Skin epidermis (tissue), 12 donors: ENCODE measurements around the gene TNP2.
"Not testable (repeated sequence)": the region's sequence is repeated elsewhere in the genome, so short reads cannot be mapped to it uniquely, and the experiment has no call there.

ENCODE experiments used
- H3K27ac ChIP-seq, 21 experiments: fragments of 200-600 bp; sonication (generic) in 11 of 21; one replicate each; pipeline ENCODE4 v1.5.0; 2020; ENCODE audit warnings: mild to moderate bottlenecking in 3 of 21, inconsistent platforms in 2 of 21, moderate library complexity in 2 of 21
- H3K4me3 ChIP-seq, 7 experiments: fragments of 200-600 bp; sonication (generic) in 2 of 7; one replicate each; pipeline ENCODE4 v1.5.0; 2020; ENCODE audit warnings: inconsistent platforms in 2 of 7, mild to moderate bottlenecking in 2 of 7, moderate library complexity in 1 of 7

The TNP2 gene

DNA sequence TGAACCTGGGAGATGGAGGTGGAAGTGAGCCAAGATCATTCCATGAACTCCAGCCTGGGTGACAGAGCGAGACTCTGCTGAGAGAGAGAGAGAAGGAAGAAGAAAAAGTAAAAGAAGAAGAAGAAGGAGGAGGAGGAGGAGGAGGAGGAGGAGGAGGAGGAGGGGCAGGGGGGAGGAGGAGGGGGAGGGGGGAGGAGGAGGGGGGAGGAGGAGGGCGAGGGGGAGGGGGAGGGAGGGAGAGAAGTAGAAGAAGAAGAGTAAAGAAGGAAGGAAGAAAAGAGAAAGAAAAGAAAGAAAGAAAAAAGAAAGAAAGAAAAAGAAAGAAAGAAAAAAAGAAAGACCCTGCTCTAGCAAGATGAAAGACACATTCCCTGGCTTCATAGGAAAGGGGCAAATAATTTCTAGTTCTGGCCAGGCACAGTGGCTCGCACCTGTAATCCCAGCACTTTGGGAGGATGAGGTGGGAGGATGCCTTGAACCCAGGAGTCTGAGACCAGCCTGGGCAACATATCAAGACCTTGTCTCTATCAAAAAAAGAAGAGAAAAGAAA is 36.7 kb downstream of the TNP2 start:
- Histone ChIP-seq H3K27ac (peak overlapping the region in 15 of 21 experiments; percentile 45 to 91 (median 71)), H3K4me3 (no peak overlapping the region)

DNA sequence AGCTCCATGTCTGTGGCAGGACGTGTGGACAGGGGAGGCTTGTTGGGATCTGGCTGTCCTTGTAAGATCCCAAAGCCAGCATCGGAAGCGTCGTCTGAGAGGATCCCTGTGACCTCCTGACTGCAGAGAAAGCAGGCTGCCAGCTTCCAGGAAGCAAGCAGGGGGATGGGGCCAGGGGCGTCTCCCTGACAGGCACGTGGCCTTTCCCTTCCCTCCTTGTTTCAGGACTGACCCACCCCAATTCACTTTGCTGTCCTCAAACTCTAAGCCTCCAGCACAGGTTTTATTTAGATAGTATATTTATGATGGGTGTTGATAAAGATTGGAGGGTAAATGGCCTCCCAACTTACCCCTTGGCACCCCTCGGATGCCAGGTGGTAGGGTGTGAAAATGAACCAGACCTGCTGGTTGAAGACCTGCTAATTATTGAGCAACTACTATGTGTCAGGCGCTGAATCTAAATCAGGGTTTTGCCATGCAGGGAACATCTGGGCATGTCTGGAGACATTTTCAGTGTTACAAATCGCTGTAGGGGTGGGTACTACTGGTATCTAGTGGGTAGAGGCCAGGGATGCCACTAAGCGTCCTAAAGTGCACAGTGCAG is 37.7 kb downstream of the TNP2 start:
- Histone ChIP-seq H3K27ac (peak overlapping the region in 3 of 21 experiments; percentile 0 to 48 (median 45)), H3K4me3 (no peak overlapping the region)

DNA sequence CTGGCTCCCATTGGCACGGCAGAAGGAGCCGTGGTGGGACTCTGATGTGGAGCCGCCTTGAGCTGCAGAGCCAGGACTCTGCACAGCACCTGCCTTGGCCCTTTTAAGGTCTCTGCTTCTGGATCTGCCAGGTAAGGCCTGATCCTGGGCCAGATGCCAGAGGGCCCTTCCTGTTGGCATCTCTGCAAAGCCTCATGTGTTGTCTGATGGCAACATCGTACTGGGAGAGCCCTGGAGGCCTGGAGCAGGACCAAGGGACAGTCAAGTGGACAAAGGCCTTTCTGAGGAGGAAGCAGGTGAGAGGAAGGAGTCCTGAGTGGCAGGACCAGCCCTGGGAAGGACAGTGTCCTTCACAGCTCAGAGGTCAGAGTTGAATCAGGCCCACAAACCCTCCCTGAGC is 39.2 kb downstream of the TNP2 start:
- Histone ChIP-seq H3K4me3 (no peak overlapping the region), H3K27ac (peak overlapping the region in 1 of 21 experiments; percentile 1)

DNA sequence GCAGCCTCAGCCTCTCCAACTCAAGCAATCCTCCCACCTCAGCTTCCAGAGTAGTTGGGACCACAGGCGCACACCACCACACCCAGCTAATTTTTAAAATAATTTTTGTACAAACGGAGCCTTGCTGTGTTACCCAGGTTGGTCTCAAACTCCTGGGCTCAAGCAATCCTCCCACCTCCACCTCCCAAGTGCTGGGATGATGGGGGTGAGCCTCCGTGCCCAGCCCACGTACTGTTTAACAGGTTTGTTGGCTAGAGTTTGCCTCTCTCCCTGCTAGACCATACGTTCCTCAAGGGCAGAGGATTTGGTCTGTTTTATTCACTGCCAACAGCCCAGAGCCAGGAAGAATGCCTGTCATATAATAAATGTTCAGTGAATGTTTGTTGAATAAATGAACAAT is 39.7 kb downstream of the TNP2 start:
- no peak overlapping the region for H3K27ac ChIP-seq
- no peak overlapping the region for H3K4me3 ChIP-seq

DNA sequence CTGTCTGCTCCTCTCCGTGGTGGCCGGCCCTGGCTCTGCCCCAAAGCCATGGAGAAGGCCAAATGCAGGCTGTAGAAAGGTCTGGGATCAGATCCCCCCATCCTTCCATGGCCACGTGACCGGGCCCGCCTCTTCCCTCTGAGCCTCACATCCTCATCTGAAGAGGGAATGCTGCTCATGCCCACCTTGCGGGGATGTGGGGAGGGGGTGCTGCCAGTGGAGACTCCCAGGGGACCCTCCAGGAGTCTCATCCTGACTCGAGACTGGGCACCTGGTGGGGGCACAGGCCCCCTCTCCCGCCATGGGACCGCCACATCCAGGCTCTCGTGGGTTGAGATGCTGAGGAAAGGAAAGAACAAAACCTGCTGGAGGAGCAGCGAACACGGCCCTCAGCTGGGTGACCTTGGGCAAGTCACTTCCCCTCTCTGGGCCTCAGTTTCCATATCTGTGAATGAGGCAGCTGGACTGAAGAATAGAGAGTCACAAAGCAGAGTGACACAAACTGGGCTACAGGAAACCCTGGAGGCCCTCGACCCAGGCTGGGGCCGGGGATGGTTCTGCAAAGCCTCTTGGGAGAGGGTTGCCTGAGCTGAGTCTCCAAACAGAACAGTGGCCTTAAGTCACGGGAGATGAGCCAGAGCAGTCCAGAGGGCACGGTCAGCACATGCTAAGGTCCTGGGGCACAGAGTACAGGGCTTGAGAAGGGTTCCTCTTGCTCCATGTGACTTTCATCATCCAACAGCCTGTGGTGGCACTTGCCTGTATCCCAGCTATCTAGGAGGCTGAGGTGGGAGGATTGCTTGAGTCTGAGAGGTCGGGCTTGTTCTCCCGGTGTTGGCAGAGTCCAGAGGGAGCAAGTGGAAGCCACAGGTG is 43.2 kb downstream of the TNP2 start:
- Histone ChIP-seq H3K27ac (peak overlapping the region in 11 of 21 experiments; percentile 34 to 85 (median 70)), H3K4me3 (peak overlapping the region in 1 of 7 experiments; percentile 3)

DNA sequence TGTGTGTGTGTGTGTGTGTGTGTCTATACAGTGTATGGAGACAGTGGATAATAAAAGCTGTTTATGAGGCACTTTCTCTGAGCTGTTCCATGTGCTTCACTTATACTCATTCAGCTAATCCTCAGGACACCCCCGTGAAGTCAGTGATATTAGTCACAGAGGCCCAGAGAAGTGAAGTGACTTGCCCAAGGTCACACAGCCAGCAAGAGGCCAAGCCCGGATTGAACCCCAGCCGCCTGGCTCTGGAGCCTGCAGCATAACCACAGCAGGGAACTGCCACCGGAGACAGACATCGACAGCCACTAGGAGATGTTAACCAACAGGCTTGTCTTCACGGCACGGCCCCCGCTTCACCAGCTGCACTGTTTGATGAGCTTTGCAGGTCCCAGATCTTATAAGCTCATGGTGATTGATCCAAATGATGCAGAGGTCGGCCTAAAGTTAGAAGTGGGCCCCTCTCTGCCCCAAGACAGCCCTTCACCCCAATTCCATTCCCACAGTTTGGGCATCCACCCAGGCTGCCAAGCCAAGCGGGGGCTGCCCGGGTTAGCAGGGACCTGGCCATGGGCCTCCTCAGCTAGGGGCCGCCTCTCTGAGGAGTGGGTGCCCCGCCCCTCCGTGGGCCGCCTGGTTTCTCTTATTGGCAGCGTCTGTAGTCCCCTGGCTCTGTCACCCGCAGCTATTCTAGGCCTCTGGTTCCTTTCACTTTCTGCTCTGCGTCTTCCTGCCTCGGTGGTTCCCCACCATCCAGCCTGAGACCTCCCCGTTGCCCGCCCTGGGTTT is 44.0 kb downstream of the TNP2 start:
- Histone ChIP-seq H3K27ac (peak overlapping the region in 13 of 21 experiments; percentile 18 to 85 (median 67)), H3K4me3 (peak overlapping the region in 1 of 7 experiments; percentile 3)

DNA sequence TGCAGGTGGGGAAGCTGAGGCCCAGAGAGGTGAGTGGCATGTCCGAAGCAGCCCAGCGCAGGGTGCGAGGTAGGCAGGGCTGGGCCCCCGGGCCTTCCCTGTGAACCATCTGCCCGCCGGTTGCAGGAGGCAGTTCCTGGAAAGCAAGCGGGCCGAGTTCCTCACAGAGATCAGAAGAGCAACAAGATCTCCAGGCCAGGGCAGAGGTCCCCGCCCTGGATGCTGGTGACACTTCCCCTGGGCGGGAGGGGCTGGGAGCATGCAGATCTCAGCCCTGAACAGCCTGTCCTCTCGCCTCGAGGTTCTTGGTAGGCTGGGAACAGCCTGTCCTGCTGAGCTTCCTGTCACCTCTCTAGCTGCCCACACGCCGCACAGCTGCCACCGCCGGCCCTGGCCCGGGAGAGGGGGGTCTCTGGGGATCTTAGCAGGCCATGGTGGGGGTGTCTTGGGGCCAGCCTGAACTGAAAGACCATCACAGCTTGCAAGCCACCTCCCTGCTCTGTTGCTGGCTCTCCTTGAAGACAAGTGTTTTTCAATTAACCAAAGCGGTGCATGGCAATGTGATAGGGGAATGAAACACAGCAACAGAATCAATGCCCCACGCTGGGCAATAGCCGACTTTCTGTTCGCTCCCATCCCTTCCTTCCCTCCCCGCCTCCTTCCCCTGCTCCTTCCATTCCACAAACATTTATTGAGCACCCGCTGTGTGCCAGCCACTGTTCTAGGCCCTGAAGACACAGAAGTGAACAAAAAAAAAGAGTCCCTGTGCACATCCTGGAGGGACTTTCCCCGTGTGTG is 44.8 kb downstream of the TNP2 start:
- Histone ChIP-seq H3K4me3 (no peak overlapping the region), H3K27ac (peak overlapping the region in 15 of 21 experiments; percentile 10 to 85 (median 60))

DNA sequence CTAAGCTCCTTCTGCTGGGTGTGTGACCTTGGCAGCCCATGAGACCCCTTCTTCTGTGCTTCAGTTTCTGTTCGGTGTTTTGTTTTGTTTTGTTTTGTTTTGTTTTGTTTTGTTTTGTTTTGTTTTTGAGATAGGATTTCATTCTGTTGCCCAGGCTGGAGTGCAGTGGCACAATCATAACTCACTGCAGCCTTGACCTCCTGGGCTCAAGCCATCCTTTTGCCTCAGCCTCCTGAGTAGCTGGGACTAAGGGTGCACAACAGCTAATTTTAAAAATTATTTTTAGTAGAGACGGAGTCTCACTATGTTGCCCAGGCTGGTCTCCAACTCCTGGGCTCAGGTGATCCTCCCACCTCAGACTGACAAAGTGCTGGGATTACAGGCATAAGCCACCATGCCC is 48.6 kb downstream of the TNP2 start:
- not testable (repeated sequence) for H3K4me3 ChIP-seq, H3K27ac ChIP-seq

DNA sequence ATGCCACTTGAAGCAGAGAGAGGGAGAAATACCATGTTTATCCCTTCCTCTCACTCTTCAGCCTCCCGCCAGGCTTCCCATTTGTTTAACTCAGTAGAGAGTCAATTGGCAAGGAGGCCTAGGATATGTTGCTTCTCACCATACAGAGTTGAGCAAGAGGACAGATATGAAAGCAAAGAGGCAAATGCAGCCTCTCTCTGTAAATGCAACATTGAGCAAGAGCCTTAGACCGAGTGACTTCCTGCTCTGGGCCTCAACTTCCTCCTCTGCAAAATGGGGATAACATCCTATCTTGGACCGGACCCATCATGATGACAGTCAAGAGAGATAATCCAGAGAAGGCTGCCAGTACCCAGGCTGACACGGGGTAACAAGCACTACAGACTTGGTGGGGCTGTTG is 49.9 kb downstream of the TNP2 start:
- Histone ChIP-seq H3K27ac (peak overlapping the region in 1 of 21 experiments; percentile 14), H3K4me3 (no peak overlapping the region)

DNA sequence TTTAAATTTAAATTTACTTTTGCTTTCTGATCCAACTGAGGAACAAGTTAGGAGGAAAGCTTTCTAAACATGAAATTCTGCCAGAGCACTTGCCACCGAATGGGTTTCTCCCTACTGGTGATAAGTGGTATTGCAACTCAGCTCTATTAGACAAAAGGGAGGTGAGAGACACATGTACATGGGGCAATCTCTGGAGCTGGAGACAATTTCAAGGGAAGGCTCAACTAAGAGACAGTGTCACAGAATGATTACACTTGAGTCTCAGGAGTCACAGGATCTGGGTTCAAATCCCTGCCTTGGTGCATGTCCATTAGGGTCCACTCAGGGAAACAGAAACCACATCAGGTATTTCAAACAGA is 50.5 kb downstream of the TNP2 start:
- Histone ChIP-seq H3K27ac (no peak overlapping the region), H3K4me3 (no peak overlapping the region)
